A673 (cell line): ENCODE data around the gene ARHGAP5. TPM values are rescaled to one million over a fixed set of nuclear protein-coding genes. Genes with fewer than 3 reads are reported as not detected.

ENCODE experiments used
- BruUV-seq: library from RNA; stranded (reverse); fragments of 400-500 nt; replicated peaks from 2 replicates; lab custom pipeline; 2021; lab: Mats Ljungman, UMichigan
- CTCF ChIA-PET: fragments of 300-600 bp; sonication (Branson Sonifier 250); formaldehyde crosslinking; loops from one replicate; lab custom pipeline; 2022; ENCODE audit warnings: antibody characterized with exemption; lab: Charles Lee
- POLR2A ChIA-PET: fragments of 300-600 bp; sonication (Branson Sonifier 250); formaldehyde crosslinking; loops from one replicate; lab custom pipeline; 2022; ENCODE audit warnings: antibody characterized with exemption; ENCODE audit not compliant: low non-redundant PET; lab: Charles Lee
- DNase-seq: peaks from one replicate; pipeline ENCODE4 v3.0.0-alpha.2; 2015; ENCODE audit warnings: low spot score
- H3K27ac ChIP-seq: fragments of 200-600 bp; sonication (generic); 2 replicates; pipeline ENCODE4 v1.5.1; 2016; ENCODE audit warnings: mixed run types, low read depth, mild to moderate bottlenecking, mixed read lengths, antibody characterized with exemption, low read length; ENCODE audit not compliant: poor library complexity, severe bottlenecking
- H3K27me3 ChIP-seq: fragments of 200-600 bp; sonication (generic); replicated peaks from 2 replicates; pipeline ENCODE4 v1.6.1; 2017; ENCODE audit warnings: mixed run types, low read depth, mild to moderate bottlenecking, mixed read lengths, antibody characterized with exemption, low read length; ENCODE audit not compliant: insufficient read depth, poor library complexity
- H3K36me3 ChIP-seq: fragments of 200-600 bp; sonication (generic); 2 replicates; pipeline ENCODE4 v1.6.1; 2016; ENCODE audit warnings: mixed run types, mild to moderate bottlenecking, mixed read lengths, antibody characterized with exemption, low read length; ENCODE audit not compliant: insufficient read depth, poor library complexity, severe bottlenecking
- H3K4me1 ChIP-seq: fragments of 200-600 bp; sonication (generic); 2 replicates; pipeline ENCODE4 v1.6.1; 2017; ENCODE audit warnings: mixed run types, mild to moderate bottlenecking, mixed read lengths, antibody characterized with exemption, low read length; ENCODE audit not compliant: insufficient read depth, poor library complexity, severe bottlenecking
- H3K4me3 ChIP-seq: fragments of 200-600 bp; sonication (generic); 2 replicates; pipeline ENCODE4 v1.5.1; 2016; ENCODE audit warnings: low read depth, mixed run types, mild to moderate bottlenecking, mixed read lengths, low read length; ENCODE audit not compliant: poor library complexity, severe bottlenecking
- H3K9me3 ChIP-seq: fragments of 200-600 bp; sonication (generic); 2 replicates; pipeline ENCODE4 v1.6.1; 2016; ENCODE audit warnings: mixed run types, low read depth, mild to moderate bottlenecking, mixed read lengths, antibody characterized with exemption, low read length; ENCODE audit not compliant: poor library complexity, severe bottlenecking
- EZH2 ChIP-seq: fragments of 200-600 bp; sonication (generic); IDR thresholded peaks from 2 replicates; pipeline ENCODE4 v1.6.1; 2017; ENCODE audit warnings: borderline replicate concordance, low read depth, mild to moderate bottlenecking, mixed read lengths, antibody characterized with exemption, low read length; ENCODE audit not compliant: poor library complexity, severe bottlenecking
- intact Hi-C: fragments of 100-400 bp; cut with micrococcal nuclease; formaldehyde crosslinking; loops from one replicate; pipeline ENCODE4 v1.10.0; 2022; ENCODE audit not compliant: unreplicated experiment
- total RNA-seq: library from RNA; stranded (reverse); gene quantifications from 2 replicates; pipeline ENCODE4 v1.2.3, GENCODE V29; 2021
- TF ChIP-seq, protein P1 (sequence below): fragments of 300-800, 200-600 bp; sonication (generic); conservative IDR thresholded peaks from 2 replicates; pipeline ENCODE4 v1.5.1; 2017; ENCODE audit warnings: low read depth, mild to moderate bottlenecking, antibody characterized with exemption, low read length, moderate library complexity, mixed read lengths

The ARHGAP5 gene
- total RNA-seq, 1 experiment from 2014 or later, result 51.3 TPM

DNA sequence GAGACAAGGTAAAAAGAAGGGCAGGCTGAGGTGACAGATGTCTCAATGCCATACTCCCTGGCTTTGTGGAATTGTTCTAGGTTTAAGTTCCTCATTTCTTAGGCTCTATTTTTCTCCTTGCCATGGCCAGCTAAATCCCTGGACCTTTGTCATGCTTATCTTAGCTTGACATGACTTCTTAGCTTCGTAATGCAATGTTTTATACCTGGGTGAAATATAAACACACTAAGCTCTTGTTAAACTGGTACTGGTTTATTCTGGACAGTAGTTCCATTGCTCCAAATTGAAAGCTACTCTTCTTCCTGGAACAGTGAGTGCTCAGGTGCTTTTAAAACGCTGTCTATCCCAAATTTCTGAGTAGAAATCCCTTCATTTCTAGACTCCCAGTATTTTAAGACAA is 17.4 kb upstream of the ARHGAP5 start:
- CTCF ChIA-PET, result no interaction called here

DNA sequence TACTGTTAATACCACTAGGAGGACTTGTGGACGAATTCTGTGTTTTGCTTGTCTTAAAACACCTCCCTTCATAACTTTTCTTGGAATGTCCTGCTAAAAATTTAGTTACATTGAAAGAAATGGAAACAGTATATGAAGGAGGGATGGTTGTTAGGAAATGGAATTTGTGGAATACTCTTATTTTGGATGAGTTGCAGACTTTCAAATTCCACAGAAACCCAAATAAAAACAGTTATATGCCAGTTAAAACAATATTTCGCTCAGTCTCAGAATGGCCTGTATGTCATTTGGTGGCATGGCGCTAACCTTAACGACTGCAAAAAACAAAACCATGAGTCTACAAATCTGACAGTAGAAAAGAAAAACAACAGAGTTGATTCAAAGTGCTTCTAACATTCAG is 12.2 kb upstream of the ARHGAP5 start:
- Histone ChIP-seq H3K27me3 (peaks cover 4% of the 10 kb centered on the region), H3K4me1 (no peaks in the 10 kb centered on the region), H3K36me3 (no peaks in the 10 kb centered on the region), H3K4me3 (no peak overlapping the region), H3K9me3 (no peaks in the 10 kb centered on the region), H3K27ac (no peak overlapping the region)
- TF ChIP-seq EZH2, result no peak
- TF ChIP-seq, protein P1, sequence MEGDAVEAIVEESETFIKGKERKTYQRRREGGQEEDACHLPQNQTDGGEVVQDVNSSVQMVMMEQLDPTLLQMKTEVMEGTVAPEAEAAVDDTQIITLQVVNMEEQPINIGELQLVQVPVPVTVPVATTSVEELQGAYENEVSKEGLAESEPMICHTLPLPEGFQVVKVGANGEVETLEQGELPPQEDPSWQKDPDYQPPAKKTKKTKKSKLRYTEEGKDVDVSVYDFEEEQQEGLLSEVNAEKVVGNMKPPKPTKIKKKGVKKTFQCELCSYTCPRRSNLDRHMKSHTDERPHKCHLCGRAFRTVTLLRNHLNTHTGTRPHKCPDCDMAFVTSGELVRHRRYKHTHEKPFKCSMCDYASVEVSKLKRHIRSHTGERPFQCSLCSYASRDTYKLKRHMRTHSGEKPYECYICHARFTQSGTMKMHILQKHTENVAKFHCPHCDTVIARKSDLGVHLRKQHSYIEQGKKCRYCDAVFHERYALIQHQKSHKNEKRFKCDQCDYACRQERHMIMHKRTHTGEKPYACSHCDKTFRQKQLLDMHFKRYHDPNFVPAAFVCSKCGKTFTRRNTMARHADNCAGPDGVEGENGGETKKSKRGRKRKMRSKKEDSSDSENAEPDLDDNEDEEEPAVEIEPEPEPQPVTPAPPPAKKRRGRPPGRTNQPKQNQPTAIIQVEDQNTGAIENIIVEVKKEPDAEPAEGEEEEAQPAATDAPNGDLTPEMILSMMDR, result no peak
- intact Hi-C loops, result no loop called here
- ChIA-PET POLR2A (no interaction called here), CTCF (interaction anchor here (0.7 kb wide), 1 partner anchor 819 kb away, joined by 3 read pairs; no protein-coding TSS in a partner anchor)
- no peak for DNase-seq
- BruUV-seq, result no TSS peak

More for the DNA sequence above, 17.4 kb upstream of the ARHGAP5 start:
- BruUV-seq, result no TSS peak
- no peaks in the 10 kb centered on the region for H3K4me1 ChIP-seq
- H3K27ac ChIP-seq, result no peak overlapping the region
- H3K9me3 ChIP-seq, result no peaks in the 10 kb centered on the region
- no peaks in the 10 kb centered on the region for H3K36me3 ChIP-seq
- H3K27me3 ChIP-seq, result no peaks in the 10 kb centered on the region
- POLR2A ChIA-PET, result no interaction called here
- no peak overlapping the region for H3K4me3 ChIP-seq
- no peak for DNase-seq
- intact Hi-C loops, result no loop called here
- TF ChIP-seq, protein P1, result no peak

DNA sequence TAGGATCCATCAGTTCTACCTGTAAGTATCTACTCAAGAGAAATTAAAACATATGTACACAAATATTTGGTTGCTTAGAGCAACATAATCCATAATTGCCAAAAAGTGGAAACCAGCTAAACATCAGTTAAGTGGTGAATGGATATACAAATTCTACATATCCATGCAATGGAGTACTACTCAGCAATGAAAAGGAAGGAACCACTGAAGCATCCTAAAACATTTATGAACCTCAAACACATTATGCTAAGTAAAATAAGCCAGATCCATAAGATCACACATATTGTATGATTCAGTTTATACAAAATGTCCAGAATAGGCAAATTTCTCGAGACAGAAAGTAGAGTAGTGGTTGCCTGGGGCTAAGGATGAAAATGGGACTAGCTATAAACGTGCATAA is 8.4 kb upstream of the ARHGAP5 start:
- TF ChIP-seq, protein P1, result no peak
- TF ChIP-seq EZH2, result no peak
- ChIA-PET POLR2A (interaction anchor here (0.7 kb wide), 1 partner anchor 1837 kb away, joined by 3 read pairs; no protein-coding TSS in a partner anchor), CTCF (no interaction called here)

More for the DNA sequence above, 8.4 kb upstream of the ARHGAP5 start:
- intact Hi-C loops, result no loop called here
- no peak overlapping the region for H3K27ac ChIP-seq
- H3K36me3 ChIP-seq, result no peaks in the 10 kb centered on the region
- H3K9me3 ChIP-seq, result no peaks in the 10 kb centered on the region
- no peaks in the 10 kb centered on the region for H3K4me1 ChIP-seq
- H3K4me3 ChIP-seq, result no peak overlapping the region
- no peak for DNase-seq
- H3K27me3 ChIP-seq, result peaks cover 4% of the 10 kb centered on the region
- BruUV-seq, result no TSS peak
